NCI-H1930 (cell line): ENCODE measurements around the gene DDR1.
"Not testable (repeated sequence)": the region's sequence is repeated elsewhere in the genome, so short reads cannot be mapped to it uniquely, and the experiment has no call there.

Experiments used
- DNase-seq, 2 experiments: peaks; one replicate each; lab custom pipeline; 2025; lab: John Stamatoyannopoulos, UW

The DDR1 gene

DNA sequence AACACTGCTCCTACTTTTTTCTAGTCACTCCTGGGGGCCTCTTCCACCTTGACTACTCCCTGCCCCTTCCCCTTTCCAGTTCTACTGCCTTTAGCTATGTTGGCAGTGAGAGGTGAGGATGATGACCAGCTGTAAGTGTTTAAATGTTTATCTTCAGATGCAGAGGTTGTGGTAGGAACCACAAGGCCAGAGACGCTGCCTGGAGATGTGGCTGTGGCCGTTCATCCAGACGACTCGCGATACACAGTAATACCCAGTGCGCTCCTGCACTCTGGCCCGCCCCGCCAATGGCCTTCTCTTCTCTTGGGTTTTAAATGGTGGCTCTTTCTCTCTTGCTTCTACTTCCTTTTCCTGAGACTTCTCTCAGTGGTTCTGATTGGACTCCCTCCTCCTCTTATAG is 34.4 kb downstream of the DDR1 start:
- DNase-seq: no peak

DNA sequence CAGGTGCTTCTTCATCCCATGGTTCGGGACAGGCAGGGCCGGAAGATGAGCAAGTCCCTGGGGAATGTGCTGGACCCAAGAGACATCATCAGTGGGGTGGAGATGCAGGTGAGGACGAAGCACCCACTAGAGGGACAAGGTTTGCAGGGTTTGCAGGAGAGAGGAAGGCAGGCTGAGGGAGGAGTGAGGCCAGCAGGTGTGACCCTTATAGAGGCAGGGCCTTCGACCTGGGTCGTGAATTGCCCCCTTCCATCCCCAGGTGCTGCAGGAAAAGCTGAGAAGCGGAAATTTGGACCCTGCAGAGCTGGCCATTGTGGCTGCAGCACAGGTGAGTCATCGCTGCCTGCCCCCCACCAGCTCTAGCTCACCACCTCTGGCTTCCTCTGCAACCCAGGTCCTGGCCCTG is 38.1 kb downstream of the DDR1 start:
- DNase-seq: no peak

DNA sequence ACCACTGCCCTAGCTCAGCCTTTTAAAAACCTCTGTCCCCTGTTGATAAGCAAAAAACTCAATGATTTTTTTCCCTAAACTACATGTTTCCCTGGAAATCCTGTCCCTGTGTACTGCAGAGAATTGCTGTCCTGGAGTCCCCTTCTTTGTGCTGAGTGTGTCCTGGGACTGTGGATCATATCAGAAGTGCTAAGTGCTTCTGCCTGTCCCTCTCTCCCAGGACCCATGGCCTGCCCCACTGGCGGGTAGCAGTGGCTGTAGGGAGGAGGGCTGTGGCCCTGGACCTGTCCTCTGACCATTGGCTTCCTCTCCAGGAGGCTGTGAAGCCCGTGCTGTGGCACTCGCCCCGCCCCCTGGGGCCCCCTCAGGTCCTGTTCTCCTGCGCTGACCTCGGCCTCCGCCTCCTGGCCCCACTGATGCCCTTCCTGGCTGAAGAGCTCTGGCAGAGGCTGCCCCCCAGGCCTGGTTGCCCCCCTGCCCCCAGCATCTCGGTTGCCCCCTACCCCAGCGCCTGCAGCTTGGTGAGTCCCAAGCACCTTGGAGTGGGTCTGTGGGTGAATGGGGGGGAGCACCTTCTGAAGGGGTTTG is 39.8 kb downstream of the DDR1 start:
- not testable (repeated sequence) for DNase-seq

DNA sequence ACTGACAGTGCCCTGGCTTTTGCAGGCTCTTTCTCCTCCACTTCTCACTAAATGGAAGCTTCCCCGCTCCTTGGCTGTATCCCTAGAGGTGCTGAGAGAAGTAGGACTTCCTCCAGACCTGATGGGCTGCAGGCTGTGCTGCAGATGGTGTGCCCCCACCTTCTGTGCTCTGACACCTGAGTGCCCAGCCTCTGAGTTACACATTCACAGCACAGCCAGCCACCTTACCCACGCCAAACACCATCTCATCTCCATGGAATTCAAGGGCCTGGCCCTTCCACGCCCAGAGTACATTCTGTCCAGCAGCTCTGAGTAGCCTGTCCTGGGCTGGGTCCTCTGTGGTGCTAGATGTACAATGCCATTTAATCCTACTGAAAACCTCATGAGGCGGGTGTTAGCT is 42.3 kb downstream of the DDR1 start:
- DNase-seq: no peak

DNA sequence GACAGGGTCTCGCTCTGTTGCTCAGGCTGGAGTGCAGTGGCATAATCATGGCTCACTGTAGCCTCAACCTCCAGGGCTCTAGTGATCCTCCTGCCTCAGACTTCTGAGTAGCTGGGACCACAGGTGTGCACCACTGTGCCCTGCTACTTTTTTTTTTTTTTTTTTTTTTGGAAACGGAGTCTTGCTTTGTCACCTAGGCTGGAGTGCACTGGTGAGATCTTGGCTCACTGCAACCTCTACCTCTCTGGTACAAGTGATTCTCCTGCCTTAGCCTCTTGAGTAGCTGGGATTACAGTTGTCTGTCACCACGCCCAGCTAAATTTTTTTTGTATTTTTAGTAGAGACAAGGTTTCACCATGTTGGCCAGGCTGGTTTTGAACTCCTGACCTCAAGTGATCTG is 42.8 kb downstream of the DDR1 start:
- not testable (repeated sequence) for DNase-seq

DNA sequence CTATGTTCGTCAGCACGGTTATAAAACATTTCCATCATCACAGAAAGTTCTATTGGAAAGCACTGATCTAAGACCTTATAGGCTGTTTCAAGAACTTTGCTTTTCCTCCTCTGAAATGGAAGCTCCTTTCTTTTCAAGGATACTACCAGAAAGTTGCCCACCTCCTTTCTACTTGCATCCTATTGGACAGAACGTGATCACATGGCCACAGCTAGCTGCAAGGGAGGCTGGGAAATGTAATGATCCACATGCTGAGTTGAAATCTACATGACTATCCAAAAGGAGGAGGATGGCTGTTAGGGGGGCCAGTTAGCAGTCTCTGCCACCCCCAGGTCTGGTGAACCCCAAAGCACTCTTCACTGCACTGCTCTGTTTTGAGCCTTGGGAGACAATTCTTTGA is 44.4 kb downstream of the DDR1 start:
- DNase-seq: no peak

DNA sequence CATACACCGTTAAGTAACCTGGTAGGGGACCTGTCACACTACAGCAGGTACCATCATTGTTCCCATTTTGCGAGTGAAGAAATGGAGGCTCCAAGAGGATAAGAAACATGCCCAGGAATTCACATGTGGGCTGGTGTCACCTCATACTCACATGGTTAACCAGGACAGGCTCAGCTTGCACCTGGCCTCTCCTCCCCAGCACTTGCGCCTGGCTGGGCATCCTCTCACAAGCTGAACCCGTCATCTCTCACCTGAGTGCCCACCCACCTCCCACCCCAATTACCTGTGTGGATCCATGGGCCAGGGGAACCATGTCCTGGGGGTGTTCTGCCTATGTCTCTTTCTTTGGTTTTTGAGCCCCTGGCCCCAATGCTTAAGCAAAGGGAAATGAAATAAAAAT is 46.2 kb downstream of the DDR1 start:
- no peak for DNase-seq

DNA sequence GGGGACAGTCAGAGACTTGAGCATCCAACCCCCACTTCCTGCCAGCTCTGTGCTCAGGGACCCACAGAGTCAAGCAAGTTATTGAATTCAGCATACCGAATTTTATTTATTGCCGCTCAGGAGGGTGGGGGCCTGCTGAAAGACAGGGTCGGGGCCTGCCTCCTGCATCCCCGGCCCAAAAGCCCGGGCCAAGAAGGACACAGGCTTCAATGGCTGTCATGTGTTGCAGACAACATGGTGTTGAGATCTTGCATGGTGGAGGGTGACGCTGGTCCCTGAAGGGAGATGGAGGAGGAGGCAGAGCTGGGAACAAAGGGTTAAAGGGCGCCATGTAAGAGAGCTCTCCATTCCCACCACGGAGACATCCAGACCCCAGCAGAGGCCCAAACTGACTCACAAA is 47.0 kb downstream of the DDR1 start:
- no peak for DNase-seq

DNA sequence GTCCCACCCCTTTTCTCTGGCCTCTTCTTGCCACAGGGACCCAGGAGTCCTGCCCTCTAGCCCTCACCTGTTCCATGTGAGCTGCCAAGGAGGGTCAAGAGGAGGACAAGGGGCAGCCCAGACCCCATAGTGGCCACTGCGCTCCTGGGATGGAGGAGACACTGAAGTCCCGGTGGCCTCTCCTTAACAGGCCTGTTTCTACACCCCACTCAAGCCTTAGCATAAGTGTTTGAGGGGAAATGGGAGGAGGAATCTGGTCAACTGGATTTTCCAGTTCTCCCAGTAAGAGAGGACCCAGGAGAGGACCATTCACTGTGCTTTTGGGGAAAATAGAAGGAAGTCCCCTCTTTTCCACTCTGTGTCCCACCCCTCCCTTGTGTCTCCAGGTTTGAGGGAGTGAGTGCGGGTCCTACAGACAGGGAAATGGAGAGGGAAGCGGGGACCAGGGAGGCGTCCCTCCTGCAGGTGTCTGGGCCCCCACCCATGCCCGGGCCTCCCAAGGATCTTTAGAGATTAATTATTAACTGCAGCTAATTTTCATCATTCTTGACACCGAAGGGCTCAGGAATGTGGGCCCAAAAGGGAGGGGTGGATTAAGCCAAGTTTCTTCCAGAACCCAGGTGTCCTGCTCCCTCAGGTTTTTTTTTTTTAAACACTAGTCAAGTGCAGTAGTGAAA is 47.8 kb downstream of the DDR1 start, which contains the start of gene SFTA2:
Gene SFTA2, minus strand, starts transcription at position 202 of the 677 bp plus-strand sequence. Its CDS starts 74 bp downstream, at position 128.
- no peak for DNase-seq

DNA sequence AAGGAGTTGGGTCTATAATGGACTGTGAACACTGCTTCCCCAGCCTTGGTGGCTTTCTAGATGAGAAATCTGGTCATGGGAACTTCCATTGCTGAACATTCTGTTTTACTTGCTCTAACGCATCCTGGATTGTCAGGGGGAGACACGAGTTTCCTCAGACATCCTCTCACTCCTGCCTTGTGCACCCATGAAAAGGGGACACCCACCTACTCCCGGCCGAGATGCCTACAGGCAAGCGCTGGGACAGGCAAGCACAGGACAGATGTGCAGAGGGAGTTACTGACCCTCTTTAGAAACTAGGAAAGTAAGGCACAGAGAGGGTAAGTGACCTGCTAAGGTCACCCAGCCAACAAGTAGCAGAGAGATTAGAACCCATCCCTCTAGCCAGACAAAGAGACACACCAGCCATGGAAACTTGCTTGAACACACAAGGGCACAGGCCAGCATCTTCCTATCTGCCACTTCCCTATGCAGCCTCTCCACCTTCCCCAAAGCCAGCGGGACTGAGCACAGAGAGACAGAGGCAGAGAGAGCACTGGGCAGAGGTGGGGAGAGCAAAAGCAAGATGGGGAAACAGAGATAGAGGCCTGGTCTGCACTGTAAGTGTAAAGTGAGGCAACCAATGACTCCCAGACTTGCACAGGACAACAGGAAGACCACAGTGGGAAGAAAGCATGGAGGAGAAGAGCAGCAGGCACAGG is 48.5 kb downstream of the DDR1 start:
- no peak for DNase-seq

DNA sequence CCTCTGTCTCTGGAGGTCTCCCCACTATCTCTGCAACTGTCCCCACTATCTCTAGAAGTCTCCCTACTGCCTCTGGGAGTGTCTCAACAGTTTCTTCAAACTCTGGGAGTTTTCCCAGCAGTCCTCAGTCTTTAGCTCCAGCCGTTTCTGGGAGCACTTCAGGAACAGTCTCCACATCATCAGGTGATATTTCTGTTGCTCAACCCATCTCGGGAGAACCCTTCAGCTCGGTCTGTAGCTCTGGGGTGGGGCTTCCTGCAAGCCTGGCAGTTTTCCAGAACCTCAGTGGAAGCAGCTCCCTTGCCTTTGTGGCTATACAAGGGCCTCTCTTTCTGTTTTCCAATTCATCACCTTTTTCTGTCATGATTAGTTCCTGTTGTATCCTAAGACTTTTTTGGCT is 50.7 kb downstream of the DDR1 start:
- DNase-seq: no peak

DNA sequence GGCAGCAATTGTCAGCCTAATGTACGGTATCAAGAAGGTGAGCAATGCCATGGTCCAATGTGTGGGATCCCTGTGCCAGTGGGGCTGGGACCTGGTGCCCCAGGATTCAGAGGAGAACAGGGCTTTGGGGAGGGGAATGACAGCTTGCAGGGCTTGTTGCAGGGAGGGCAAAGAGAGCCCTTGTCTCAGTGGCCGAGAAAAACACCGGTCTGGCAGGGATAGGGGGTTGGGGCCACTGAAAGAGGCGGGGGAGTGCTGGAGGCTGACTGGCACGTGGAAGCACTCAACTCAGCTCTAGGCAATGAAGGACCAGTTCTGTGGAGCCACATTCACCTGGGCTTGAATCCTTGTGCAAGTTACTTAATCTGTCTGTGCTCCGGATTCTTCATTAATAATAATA is 52.9 kb downstream of the DDR1 start:
- no peak for DNase-seq

DNA sequence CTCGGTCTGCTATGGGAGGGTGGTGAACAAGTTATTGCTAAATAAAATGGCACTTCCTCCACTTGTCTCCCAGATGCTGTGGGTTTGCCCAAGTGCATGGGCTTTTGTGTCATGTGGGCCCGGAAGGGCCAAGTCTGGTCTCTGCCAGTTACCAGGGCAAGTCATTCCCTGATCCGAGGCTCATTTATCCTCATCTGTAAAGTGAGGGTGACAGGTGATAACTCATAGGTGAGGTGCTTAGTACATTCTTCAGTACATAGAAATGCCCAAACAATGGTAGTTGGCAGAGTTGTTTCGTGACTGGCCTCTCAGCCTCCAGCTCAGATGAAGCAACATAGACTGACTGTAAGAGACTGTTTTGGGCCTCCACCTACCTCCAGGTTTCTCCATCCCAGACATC is 54.4 kb downstream of the DDR1 start:
- DNase-seq: no peak

DNA sequence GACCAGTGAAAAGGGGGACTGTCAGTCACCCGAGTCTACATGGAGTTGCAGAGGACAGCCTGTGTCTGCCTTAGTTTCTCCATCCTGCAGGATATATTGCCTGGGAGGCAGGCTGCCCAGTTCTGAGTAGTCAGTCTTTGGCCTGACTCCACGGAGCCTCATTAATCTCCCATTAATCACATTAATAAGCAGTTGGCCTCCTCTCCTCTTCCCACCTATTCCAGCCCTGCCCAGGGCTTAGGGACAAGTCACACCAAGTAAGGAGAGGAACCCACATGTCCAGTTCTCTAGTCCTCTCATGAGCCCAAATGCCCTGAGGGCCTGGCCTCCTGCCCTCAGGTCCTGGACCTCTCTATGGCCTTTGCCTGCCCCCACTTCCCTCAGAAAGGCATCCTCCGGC is 55.2 kb downstream of the DDR1 start:
- no peak for DNase-seq

DNA sequence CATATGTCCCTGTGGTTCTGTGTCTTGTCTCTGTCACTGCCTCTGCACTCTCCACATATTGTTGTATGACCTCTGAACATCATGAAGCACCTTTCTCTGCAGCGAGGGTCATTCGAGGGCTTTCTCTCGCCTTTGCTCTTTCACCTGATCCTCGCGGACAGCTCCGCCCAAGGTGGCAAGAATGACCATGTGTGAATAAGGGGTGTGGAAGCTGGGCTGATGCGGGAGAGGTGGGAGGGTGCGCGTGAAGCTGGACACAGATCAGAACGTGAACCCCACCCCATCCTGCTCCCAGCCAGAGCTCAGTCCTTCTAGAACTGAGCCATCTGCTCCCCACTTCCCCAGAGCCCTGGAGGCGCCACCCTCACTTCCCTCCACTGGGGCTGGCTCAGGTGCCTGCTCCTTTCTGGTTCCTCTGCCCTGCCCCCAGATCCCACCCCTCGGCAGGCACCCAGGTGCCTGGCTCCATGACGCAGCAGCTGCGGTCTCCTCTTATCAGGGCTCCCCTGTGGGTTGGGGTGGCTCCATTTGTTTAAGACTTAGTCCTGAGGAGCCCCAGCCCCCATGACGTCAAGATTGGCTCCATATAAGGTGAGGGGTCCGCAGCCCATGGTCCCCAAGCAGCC is 56.2 kb downstream of the DDR1 start, which contains the start of gene MUCL3:
Gene MUCL3, plus strand, starts transcription at position 613 of the 626 bp plus-strand sequence. CDS start 27 bp downstream, outside the sequence.
- no peak for DNase-seq

DNA sequence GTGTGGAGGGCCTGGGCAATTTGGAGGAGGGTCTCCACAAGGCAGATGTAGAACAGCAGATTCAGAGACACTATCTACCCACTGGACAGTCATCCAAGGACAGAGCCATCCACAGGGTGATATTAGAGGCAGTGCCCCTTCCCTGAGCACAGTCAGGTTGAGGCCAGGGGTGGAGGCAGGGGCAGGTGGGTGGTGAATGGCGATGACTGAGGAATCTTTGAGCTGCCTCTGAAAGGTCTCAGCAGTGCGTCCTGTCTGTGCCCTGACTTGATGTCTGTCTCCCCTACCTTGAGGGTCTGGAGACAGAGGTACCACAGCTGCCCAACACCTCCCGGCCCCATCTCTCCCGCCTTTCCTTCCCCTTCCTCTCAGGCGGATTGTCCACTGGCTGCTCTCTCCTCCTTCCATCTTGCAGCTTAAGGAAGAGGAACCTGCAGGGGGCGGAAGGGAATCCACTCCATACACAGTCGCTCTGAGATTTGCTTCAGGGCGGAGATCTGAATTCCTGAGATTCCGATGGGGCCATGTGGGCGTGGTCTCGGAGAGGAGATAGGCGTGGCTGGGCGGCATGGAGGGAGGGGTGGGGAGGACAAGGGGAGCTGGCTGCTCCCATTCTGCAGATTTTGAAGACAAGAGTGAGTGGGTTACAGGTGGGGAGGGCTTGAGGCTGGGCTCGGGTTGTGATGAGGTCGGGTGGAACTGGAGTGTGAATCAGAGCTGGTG is 58.2 kb downstream of the DDR1 start:
- DNase-seq: no peak

DNA sequence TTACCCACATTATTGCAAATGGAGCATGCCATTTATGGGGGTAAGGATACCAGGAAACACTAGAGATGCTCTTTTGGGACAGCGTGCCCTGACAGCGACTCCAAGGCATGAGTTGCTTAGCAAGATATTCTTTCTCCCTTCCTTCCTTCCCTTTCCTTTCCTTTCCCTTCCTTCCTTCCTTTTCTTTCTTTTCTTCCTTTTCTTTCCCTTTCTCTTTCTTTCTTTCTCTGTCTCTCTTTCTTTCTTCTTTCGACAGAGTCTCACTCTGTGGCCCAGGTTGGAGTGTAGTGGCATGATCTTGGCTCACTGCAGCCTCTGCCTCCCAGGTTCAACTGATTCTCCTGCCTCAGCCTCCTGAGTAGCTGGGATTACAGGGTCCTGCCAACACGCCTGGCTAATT is 59.7 kb downstream of the DDR1 start:
- DNase-seq: no peak

DNA sequence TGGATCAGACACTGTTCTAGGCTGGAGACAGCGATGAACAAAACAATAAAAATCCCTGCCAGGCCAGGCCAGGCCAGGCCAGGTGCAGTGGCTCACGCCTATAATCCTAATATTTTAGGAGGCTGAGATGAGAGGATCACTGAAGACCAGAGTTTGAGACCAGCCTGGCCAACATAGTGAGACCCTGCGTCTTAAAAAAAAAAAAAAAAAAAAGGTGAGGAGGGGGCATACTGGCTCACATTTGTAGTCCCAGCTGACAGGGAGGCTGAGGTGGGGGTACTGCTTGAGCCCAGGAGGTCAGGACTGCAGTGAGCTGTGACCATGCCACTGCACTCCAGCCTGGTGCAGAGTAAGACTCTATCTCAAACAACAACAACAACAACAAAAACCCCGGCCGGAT is 61.0 kb downstream of the DDR1 start:
- DNase-seq: no peak

DNA sequence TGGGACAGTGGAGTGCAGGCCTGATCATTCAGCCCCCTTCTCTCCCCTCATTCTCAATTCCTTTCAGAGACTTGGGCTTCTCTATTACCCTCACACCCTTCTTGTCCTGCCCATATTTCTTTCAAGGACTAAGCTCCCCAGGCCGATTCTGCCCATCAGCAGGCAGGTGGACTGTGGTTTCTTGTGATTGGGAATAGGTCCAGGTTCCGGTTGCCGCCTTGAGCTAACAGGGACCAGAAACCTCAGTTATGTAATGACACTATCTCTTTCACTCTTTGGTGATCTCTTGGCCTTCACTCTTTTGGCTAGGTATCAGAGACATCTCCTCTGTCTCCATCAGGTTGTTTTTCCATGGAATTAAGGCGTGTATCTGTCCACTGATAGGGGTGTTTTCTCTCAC is 62.9 kb downstream of the DDR1 start:
- no peak for DNase-seq

DNA sequence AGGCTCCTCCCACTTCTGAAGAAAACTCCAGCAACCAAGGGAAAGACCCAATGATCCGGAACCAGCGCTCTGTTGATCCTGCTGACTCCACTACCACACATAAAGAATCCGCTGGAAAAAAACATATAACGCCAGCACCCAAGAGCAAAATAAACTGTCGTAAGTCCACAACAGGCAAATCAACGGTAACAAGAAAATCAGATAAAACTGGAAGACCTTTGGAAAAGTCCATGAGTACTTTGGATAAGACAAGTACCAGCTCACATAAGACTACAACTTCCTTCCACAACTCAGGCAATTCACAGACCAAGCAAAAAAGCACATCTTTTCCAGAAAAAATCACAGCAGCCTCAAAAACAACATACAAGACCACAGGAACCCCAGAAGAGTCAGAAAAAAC is 64.5 kb downstream of the DDR1 start:
- no peak for DNase-seq
